ENCODE data around the gene MMAB.

The MMAB gene

GRCh38 chr12:109557805-109558204 lies 15.5 kb downstream of the MMAB start:
- no peak for DNase-seq

GRCh38 chr12:109557200-109557599 lies 16.1 kb downstream of the MMAB start:
- DNase-seq: no peak

- no peak for DNase-seq
Observed at GRCh38 chr12:109555431-109556315, 17.6 kb downstream of the MMAB start.

GRCh38 chr12:109554761-109555160 lies 18.5 kb downstream of the MMAB start:
- DNase-seq: no peak

GRCh38 chr12:109553906-109554500 lies 19.3 kb downstream of the MMAB start:
- no peak for DNase-seq

GRCh38 chr12:109553483-109553882 lies 19.8 kb downstream of the MMAB start:
- DNase-seq: no peak

GRCh38 chr12:109552971-109553370 lies 20.3 kb downstream of the MMAB start:
- no peak for DNase-seq

- no peak for DNase-seq
Observed at GRCh38 chr12:109551108-109551507, 22.2 kb downstream of the MMAB start.

GRCh38 chr12:109550281-109550680 lies 23.0 kb downstream of the MMAB start:
- DNase-seq: no peak

- no peak for DNase-seq
Observed at GRCh38 chr12:109549613-109550270, 23.6 kb downstream of the MMAB start.

GRCh38 chr12:109548258-109548657 lies 25.0 kb downstream of the MMAB start:
- no peak for DNase-seq

- DNase-seq: no peak
Observed at GRCh38 chr12:109547286-109547685, 26.0 kb downstream of the MMAB start.

GRCh38 chr12:109545826-109546225 lies 27.5 kb downstream of the MMAB start:
- DNase-seq: no peak

GRCh38 chr12:109544955-109545531 lies 28.3 kb downstream of the MMAB start:
- DNase-seq: no peak

GRCh38 chr12:109542876-109543275 lies 30.4 kb downstream of the MMAB start:
- no peak for DNase-seq

- no peak for DNase-seq
Observed at GRCh38 chr12:109542014-109542413, 31.3 kb downstream of the MMAB start.

- DNase-seq: no peak
Observed at GRCh38 chr12:109541413-109541726, 31.9 kb downstream of the MMAB start.

- no peak for DNase-seq
Observed at GRCh38 chr12:109540526-109541412, 32.5 kb downstream of the MMAB start.

GRCh38 chr12:109539508-109539907 lies 33.8 kb downstream of the MMAB start:
- no peak for DNase-seq

GRCh38 chr12:109538191-109538863 lies 35.0 kb downstream of the MMAB start:
- DNase-seq: no peak

- DNase-seq: no peak
Observed at GRCh38 chr12:109537136-109537535, 36.2 kb downstream of the MMAB start.

- DNase-seq: no peak
Observed at GRCh38 chr12:109535863-109536250, 37.4 kb downstream of the MMAB start.

Measured in NCI-H1930 (cell line).